Heart left ventricle (tissue), 13 donors: Measurements from ENCODE around the gene CDK5.

ENCODE experiments used
- CTCF ChIP-seq, 12 donors: fragments of 200-600 bp; sonication (generic) in 4 of 12; IDR thresholded peaks; one replicate each; pipeline versions ENCODE4 v1.5.0 to v1.8.0; 2018 to 2022; ENCODE audit warnings: antibody characterized with exemption in 12 of 12, mild to moderate bottlenecking in 5 of 12
- POLR2A ChIP-seq, 2 donors: fragments of 450-650 bp; IDR thresholded peaks; one replicate each; pipeline ENCODE4 v1.6.1; 2017; ENCODE audit warnings: antibody characterized with exemption in 2 of 2, mild to moderate bottlenecking in 2 of 2, moderate library complexity in 2 of 2
- donor health status: ischemic (EF 13 %, LVEDD 7.1; RV severe dilation, severe dysfunction).
- donor health status: DM: no; HTN: yes; CAD: no.
- donor health status: DM: no; HTN: no; CAD: no.
- donor health status: ischemic (EF 25% LVEDD 6.9; RV normal size, moderate dysfunction).
- donor health status: ischemic (EF 25% LVEDD 5.7; RV mildly dilated, moderate dysfunction).
- donor health status: ischemic (EF 35%, LVEDD 5.7; RV mildly dilated, moderate dysfunction).
- donor health status: nonischemic (EF 11% LVEDD 7.7; RV severe dilation, severe dysfunction).
- donor health status: DM: yes; HTN: yes; CAD: no.
- donor health status: PGD.
- donor health status: ischemic (EF 29% LVEDD 5.4; RV normal size, mild dysfunction).
- donor health status: nonischemic (EF 23%, LVEDD 6.1; RV moderate dilation, normal function).

- TF ChIP-seq CTCF (IDR thresholded peaks at IDR 0.05) (no peak), POLR2A (IDR thresholded peaks at IDR 0.05) (no peak)
These were observed 11.7 kb downstream of the CDK5 start for GRCh38 chr7:151045967-151046366.
